NCI-H446 treated with DMSO at 0.1 percent for 48 hours (cell line): Measurements from ENCODE around the gene RNF207.

Source experiments
- DNase-seq: peaks from one replicate; lab custom pipeline; 2025; lab: John Stamatoyannopoulos, UW

Gene RNF207

DNA sequence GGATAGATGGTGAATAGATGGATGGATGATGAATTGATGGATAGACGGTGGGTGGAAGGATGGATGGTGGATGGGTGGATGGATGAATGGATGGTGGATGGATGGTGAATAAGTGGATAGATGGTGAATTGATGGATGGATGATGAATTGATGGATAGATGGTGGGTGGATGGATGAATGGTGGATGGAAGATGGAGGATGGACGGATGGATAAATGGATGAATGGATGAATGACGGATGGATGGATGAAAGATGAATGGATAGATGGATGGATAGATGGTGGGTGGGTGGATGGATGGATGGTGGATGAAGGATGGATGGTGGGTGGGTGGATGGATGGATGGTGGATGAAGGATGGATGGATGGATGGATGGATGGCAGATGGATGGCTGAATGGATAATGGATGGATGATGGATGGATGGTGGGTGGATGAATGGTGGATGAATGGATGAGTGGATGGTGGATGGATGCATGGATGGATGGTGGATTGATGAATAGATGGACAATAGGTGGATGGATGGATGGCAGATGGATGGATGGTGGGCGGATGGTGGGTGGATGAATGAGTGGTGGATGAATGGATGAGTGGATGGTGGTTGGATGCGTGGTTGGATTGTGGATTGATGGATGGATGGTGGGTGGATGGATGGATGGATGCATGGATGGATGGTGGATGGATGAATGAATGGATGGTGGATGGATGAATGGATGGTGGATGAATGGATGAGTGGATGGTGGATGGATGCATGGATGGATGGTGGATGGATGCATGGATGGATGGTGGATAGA is 31.1 kb upstream of the RNF207 start:
- DNase-seq, result no peak

DNA sequence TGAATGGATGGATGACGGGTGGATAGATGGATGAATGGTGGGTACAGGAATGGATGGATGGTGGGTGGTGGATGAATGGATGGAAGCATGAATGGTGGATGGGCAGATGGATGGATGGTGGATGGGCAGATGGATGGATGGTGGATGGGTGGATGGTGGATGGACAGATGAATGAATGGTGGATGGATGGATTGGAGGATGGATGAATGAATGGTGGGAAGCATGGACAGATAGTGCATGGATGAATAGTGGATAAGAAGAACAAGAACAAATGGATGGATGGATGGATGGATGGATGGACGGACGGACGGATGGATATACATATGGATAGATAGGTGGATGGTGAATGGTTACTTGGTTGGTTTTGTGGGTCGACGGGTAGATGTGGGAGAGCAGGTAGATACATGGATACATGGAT is 30.5 kb upstream of the RNF207 start:
- no peak for DNase-seq

- DNase-seq, result no peak
Measured at GRCh38 chr1:6176779-6177178, 29.1 kb upstream of the RNF207 start.

- DNase-seq, result no peak
Measured at GRCh38 chr1:6177681-6178380, 28.1 kb upstream of the RNF207 start.

DNA sequence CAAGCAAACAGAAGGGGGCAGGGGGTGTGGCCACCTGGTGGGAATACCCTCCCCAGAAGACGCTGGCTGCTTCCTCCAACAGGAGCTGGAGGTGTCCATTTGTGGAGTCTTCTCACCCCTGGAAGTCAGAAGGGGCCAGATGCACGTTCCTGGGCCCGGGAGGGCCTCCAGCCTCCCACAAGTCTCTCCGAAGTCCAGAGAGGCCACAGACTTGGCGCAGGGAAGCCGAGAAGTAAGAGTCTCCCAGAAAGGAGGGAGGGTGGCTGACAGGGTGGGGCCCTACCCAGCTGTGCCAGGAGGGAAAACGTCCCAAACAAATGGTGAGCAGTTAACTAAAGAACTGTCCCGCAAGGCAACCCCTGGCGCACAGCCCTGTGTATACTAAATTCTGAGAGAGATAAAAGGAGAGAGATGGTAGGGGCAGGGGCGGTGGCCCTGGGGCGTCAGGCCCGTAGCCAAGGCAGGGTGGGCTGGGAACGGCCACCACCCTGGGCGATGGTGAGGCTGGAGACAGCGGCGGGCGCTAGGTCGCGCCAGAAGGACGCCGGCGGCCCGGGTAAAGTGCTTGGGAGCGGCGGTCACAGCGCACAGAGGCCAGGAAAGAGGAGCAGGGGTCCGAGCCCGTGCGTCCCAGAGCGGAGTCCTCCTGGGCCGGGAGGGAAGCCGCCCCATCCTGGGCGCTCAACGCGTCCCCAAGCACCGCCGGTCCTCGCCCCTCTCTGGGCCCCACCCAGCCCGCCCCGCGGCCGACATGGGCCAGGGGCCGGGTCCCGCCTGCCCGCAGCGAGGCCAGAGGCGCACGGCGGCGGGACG is 27.0 kb upstream of the RNF207 start:
- no peak for DNase-seq

GRCh38 chr1:6179564-6180175 is 26.2 kb upstream of the RNF207 start:
- DNase-seq, result no peak

- no peak for DNase-seq
Measured at GRCh38 chr1:6180268-6180706, 25.6 kb upstream of the RNF207 start, which contains the start of gene CHD5. CHD5 (minus strand) TSS chr1:6180321; CDS start chr1:6180023, 298 bp downstream.

DNA sequence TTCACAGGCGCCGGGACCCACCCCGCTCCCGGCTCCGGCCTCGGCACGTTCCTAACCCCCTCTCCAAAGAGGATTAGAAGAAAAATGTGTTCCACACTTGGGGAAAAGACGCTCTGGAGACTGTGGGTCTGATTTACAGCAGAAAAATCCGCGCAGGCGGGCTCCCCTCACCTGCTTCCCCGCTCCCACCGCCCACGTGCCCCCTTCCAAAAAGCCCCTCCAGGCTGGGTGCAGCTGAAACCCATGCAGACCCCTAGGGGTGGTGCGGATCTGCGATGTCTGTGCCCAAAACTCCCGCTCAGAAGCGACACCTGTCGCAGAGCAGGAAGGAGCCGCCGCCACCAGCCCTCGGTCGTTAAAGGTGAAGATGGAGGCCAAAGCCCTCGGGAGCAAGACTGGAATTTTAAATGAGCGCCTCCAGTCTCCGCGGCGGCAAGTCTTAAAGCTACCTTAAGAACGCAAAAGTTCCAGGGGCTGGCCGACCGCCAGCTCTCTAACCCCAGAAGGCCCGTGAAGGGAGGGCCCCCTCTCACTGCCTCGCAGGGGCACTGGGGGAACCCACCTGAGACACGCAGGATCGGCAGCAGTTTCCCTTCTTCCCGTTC is 25.1 kb upstream of the RNF207 start:
- no peak for DNase-seq

DNA sequence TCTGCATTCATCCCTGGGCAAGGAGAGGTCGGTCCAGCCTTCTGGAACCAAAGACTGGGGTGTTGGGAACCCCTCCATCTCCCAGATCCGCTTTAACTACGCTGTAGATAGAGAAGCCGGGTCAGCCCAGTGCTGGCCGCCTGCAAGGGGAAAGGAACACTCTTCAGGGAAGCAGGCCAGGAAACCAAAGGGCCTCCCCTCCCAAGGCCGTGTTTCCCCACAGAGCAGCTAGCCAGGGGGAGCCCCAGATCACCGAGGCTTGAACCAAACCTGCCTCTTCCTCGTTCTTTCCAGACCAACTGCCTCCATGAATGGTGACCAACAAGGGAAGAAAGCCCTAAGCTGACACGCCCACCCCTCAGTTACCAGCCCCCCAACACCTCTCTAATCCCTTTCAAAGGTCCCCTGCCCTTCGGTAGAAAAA is 24.6 kb upstream of the RNF207 start:
- DNase-seq, result no peak

GRCh38 chr1:6183520-6183989 is 22.4 kb upstream of the RNF207 start:
- no peak for DNase-seq

- no peak for DNase-seq
Measured at GRCh38 chr1:6184083-6184783, 21.7 kb upstream of the RNF207 start.

DNA sequence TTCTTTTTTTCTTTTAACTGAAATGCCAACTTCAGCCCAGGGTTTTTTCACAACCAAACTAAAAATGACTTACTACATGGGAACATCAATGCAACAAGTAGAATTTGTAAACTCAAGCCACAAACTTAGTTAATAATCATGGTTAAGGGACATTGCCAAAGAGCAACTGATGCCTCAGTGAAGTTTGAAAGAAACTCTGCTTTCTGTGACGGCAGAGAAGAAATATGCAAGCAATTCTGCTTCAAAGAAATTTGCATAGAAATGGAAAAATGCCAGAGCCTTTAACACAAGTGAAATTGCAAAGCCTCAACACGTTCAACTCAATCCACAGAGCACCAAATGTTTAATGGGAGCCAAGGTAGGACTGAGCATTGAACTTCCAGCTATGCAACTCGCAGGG is 20.8 kb upstream of the RNF207 start:
- DNase-seq, result no peak

GRCh38 chr1:6185635-6186382 is 20.1 kb upstream of the RNF207 start:
- DNase-seq, result no peak

DNA sequence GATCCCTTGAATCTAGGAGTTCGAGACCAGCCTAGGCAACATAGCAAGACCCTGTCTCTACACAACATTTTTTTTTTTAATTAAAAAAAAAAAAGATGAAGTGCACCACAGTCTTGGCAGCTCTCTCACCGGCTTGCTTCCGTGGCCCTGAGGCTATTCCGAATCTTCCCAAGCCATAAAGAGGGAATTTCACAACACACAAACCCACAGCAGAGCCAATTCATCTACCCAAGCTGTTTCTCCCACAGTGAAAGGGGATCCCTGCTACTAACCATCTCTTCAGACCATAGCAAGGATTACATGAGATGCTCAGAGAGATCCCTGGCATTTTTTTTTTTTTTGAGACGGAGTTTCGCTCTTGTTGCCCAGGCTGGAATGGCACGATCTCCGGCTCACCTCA is 17.5 kb upstream of the RNF207 start:
- DNase-seq, result no peak

- DNase-seq, result no peak
Measured at GRCh38 chr1:6191968-6192367, 14.0 kb upstream of the RNF207 start.

DNA sequence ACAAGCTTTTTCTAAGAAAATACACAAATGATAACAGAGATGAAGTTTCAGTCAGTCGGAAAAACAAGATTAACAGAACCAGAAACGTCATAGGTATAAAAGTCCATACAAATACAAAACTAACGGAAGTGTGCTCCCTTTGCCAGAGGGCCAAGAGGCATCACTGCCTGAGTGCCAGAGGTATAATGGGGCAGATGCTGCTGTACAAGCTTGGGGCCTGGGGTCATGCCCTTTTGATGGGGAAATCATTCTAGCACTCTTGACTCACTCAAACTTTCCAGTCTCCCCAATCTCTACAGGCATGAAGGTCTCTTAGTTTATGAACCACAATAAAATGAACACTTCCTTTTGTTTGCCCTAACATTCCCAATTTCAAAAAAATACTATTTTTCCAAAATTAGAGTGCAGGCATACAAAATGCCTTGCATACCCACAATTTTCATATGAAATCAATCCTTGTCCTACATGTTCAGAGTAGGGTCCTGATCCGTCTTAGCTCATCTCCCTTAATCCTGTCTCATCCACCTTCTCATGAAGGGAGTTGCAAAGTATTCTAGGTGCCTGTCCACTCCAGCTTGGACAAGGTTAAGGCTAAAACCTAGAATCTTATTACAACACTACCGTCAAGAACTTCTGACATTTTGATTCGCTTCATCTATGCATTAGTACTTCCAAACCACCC is 8.0 kb upstream of the RNF207 start:
- DNase-seq, result no peak

DNA sequence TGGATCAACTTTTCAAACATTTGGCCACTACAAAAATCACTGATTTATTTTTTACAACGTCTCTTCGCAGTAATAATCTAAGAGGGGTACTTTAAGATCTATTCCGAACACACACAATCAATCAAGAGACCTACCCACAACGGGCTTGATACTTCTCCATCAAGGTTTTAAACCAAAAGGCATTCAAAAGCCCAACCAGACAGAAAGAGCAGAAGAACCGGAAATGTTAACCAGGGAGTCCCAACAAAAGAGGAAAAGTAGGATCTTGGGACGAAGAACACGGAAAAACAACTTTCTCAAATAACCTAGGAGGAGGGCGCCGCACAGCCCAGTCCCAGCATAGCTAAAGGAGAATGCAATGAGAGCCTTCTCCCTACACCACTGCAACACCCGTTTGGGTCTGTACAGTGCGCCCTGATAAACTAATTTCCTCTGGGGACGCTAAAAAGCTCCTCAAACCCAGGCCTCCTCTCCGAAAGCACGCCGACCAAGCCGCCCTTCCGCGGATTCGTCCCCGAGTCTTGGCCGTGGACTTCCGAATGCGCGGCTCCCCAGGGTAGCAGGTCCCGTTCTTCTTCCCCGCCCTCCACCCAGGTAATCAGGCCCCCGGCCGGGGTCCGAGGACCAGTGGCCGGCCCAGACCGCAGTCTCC is 7.1 kb upstream of the RNF207 start:
- no peak for DNase-seq

GRCh38 chr1:6199298-6200187 is 6.4 kb upstream of the RNF207 start, which contains the start of gene RPL22:
RPL22 (minus strand) TSS chr1:6199595; CDS start chr1:6199573, 22 bp downstream.
- DNase-seq, result peak; percentile 99
